H1 (cell line): ENCODE data around the gene SEC14L6. TPM values are rescaled to one million over a fixed set of nuclear protein-coding genes. Genes with fewer than 3 reads are reported as not detected.

Experiments used
- EGR1 ChIP-seq: IDR thresholded peaks from 2 replicates; pipeline ENCODE4 v1.6.1; 2011; ENCODE audit warnings: low read depth, low read length, borderline replicate concordance
- GTF2F1 ChIP-seq: IDR thresholded peaks from 2 replicates; pipeline ENCODE4 v1.6.1; 2012; ENCODE audit warnings: low read depth, low read length, improper control_type of control experiment, borderline replicate concordance
- SAP30 ChIP-seq: fragments of 300-600 bp; sonication (generic); IDR thresholded peaks from 2 replicates; pipeline ENCODE4 v1.7.1; 2012; ENCODE audit warnings: low read length, moderate library complexity, mild to moderate bottlenecking, inconsistent platforms; ENCODE audit not compliant: insufficient read depth, insufficient replicate concordance
- SP4 ChIP-seq: IDR thresholded peaks from 2 replicates; pipeline ENCODE4 v1.6.1; 2012; ENCODE audit warnings: low read length, inconsistent platforms
- TAF1 ChIP-seq: IDR thresholded peaks from 2 replicates; pipeline ENCODE4 v1.6.1; 2011; ENCODE audit warnings: mild to moderate bottlenecking, low read depth, low read length
- USF2 ChIP-seq: IDR thresholded peaks from 2 replicates; pipeline ENCODE4 v1.6.1; 2011; ENCODE audit warnings: low read length, improper control_type of control experiment
- polyA plus RNA-seq, 7 experiments: library from polyadenylated mRNA; depleted of rRNA in 3 of 7; stranded (reverse) in 5 of 7; unstranded in 2 of 7; fragments of >200 nt in 5 of 7; fragments of 200-250 nt in 2 of 7; gene quantifications; 1 replicate in 5 of 7; 2 replicates in 1 of 7; 4 replicates in 1 of 7; pipeline versions ENCODE4 v1.2.1 to v1.2.3, GENCODE V29; 2011 to 2013; ENCODE audit warnings: missing spikeins in 2 of 7, mixed read lengths in 2 of 7
- total RNA-seq: library from RNA; stranded (reverse); fragmentation: NEBNext Ultra II Directional; extraction: Animal tissue kit (Norgen Biotek cat#: 25700); gene quantifications from 2 replicates; pipeline ENCODE4 v1.2.1, GENCODE V29; 2021

Gene SEC14L6
- total and polyA plus RNA-seq, 2 of the 8 experiments (the other 6 are each of a cell fraction or from before 2014, with no cell fraction given): 0.63 to 2.1 TPM

- TF ChIP-seq TAF1: no peak
- no peak for TF ChIP-seq USF2
- no peak for TF ChIP-seq GTF2F1
- peak; percentile 49 for TF ChIP-seq SAP30
- no peak for TF ChIP-seq EGR1
- no peak for TF ChIP-seq SP4
These were observed 28.6 kb upstream of the SEC14L6 start (continued) for GRCh38 chr22:30574997-30575671.
